HepG2 (cell line): ENCODE results near the gene DRAXIN. TPM values are rescaled to one million over a fixed set of nuclear protein-coding genes. Genes with fewer than 3 reads are reported as not detected.

Experiments
- ASH2L ChIP-seq: fragments of 300-600, 200-600 bp; sonication (generic); IDR thresholded peaks from 2 replicates; pipeline ENCODE4 v1.7.0; 2017; ENCODE audit warnings: low read depth, mild to moderate bottlenecking, moderate library complexity, mixed read lengths, low read length; ENCODE audit not compliant: insufficient read length
- BCL6 ChIP-seq: IDR thresholded peaks from 2 replicates; pipeline ENCODE4 v1.6.1; 2016; ENCODE audit warnings: missing genetic modification reagents, missing compliant biosample characterization
- HNF4A ChIP-seq: sonication (generic); formaldehyde crosslinking; IDR thresholded peaks from 2 replicates; pipeline ENCODE4 v1.4.0; 2020; ENCODE audit warnings: missing genetic modification reagents
- PCBP2 ChIP-seq: fragments of 200-400 bp; formaldehyde crosslinking; optimal IDR thresholded peaks from 2 replicates; pipeline ENCODE3; 2018; ENCODE audit warnings: low read length, low read depth; ENCODE audit not compliant: poor library complexity, severe bottlenecking
- RORA ChIP-seq: sonication (generic); formaldehyde crosslinking; IDR thresholded peaks from 2 replicates; pipeline ENCODE4 v1.5.0; 2020; ENCODE audit warnings: mild to moderate bottlenecking, missing genetic modification reagents, moderate library complexity
- RXRA ChIP-seq: sonication (generic); formaldehyde crosslinking; IDR thresholded peaks from 2 replicates; pipeline ENCODE4 v1.5.1; 2020; ENCODE audit warnings: missing genetic modification reagents
- ZNF512 ChIP-seq: sonication (generic); formaldehyde crosslinking; IDR thresholded peaks from 2 replicates; pipeline ENCODE4 v1.4.0; 2020; ENCODE audit warnings: mild to moderate bottlenecking, missing genetic modification reagents
- ZNF563 ChIP-seq: sonication (generic); formaldehyde crosslinking; IDR thresholded peaks from 2 replicates; pipeline ENCODE4 v1.8.0; 2022; ENCODE audit warnings: mild to moderate bottlenecking, moderate library complexity, missing genetic modification reagents
- ZNF572 ChIP-seq: sonication (generic); formaldehyde crosslinking; IDR thresholded peaks from 2 replicates; pipeline ENCODE4 v1.5.1; 2020; ENCODE audit warnings: mild to moderate bottlenecking, missing genetic modification reagents
- ZNF7 ChIP-seq: IDR thresholded peaks from 2 replicates; pipeline ENCODE4 v1.6.1; 2016; ENCODE audit warnings: missing biosample characterization, missing genetic modification reagents
- ZNF747 ChIP-seq: sonication (generic); formaldehyde crosslinking; IDR thresholded peaks from 2 replicates; pipeline ENCODE4 v1.8.1; 2023; ENCODE audit warnings: missing genetic modification reagents, mild to moderate bottlenecking, borderline replicate concordance
- polyA plus RNA-seq, 8 experiments: library from polyadenylated mRNA; depleted of rRNA in 3 of 8; stranded (reverse) in 7 of 8; unstranded in 1 of 8; fragments of >200 nt; fragmentation: Illumina TruSeq in 4 of 8; extraction: Trizol in 4 of 8; gene quantifications; 2 replicates each; pipeline versions ENCODE4 v1.2.1 to v1.2.3, GENCODE V29; 2011 to 2016; ENCODE audit warnings: low read depth in 4 of 8, missing spikeins in 1 of 8, mixed read lengths in 1 of 8; ENCODE audit not compliant: insufficient read depth in 1 of 8
- total RNA-seq, 5 experiments: library from RNA; depleted of rRNA; stranded (reverse); fragments of >200 nt; fragmentation: Illumina TruSeq; extraction: Trizol; gene quantifications; 2 replicates each; pipeline ENCODE4 v1.2.3, GENCODE V29; 2016; ENCODE audit warnings: low read depth in 1 of 5
- TF ChIP-seq, protein P1 (sequence below): sonication (generic); formaldehyde crosslinking; IDR thresholded peaks from 2 replicates; pipeline ENCODE4 v1.5.0; 2020; ENCODE audit warnings: mild to moderate bottlenecking, missing genetic modification reagents, borderline replicate concordance
- TF ChIP-seq, protein P2 (sequence below): sonication (generic); formaldehyde crosslinking; IDR thresholded peaks from 2 replicates; pipeline ENCODE4 v1.4.0; 2020; ENCODE audit warnings: missing genetic modification reagents

DRAXIN gene
- total and polyA plus RNA-seq, 2 of the 13 experiments (the other 11 are each of a cell fraction or from before 2014, with no cell fraction given) = 0.02 TPM; not detected in 1

GRCh38 chr1:11681071-11681771 is 10.3 kb upstream of the DRAXIN start, which contains the start of gene MAD2L2 (continued):
- TF ChIP-seq, protein P1, sequence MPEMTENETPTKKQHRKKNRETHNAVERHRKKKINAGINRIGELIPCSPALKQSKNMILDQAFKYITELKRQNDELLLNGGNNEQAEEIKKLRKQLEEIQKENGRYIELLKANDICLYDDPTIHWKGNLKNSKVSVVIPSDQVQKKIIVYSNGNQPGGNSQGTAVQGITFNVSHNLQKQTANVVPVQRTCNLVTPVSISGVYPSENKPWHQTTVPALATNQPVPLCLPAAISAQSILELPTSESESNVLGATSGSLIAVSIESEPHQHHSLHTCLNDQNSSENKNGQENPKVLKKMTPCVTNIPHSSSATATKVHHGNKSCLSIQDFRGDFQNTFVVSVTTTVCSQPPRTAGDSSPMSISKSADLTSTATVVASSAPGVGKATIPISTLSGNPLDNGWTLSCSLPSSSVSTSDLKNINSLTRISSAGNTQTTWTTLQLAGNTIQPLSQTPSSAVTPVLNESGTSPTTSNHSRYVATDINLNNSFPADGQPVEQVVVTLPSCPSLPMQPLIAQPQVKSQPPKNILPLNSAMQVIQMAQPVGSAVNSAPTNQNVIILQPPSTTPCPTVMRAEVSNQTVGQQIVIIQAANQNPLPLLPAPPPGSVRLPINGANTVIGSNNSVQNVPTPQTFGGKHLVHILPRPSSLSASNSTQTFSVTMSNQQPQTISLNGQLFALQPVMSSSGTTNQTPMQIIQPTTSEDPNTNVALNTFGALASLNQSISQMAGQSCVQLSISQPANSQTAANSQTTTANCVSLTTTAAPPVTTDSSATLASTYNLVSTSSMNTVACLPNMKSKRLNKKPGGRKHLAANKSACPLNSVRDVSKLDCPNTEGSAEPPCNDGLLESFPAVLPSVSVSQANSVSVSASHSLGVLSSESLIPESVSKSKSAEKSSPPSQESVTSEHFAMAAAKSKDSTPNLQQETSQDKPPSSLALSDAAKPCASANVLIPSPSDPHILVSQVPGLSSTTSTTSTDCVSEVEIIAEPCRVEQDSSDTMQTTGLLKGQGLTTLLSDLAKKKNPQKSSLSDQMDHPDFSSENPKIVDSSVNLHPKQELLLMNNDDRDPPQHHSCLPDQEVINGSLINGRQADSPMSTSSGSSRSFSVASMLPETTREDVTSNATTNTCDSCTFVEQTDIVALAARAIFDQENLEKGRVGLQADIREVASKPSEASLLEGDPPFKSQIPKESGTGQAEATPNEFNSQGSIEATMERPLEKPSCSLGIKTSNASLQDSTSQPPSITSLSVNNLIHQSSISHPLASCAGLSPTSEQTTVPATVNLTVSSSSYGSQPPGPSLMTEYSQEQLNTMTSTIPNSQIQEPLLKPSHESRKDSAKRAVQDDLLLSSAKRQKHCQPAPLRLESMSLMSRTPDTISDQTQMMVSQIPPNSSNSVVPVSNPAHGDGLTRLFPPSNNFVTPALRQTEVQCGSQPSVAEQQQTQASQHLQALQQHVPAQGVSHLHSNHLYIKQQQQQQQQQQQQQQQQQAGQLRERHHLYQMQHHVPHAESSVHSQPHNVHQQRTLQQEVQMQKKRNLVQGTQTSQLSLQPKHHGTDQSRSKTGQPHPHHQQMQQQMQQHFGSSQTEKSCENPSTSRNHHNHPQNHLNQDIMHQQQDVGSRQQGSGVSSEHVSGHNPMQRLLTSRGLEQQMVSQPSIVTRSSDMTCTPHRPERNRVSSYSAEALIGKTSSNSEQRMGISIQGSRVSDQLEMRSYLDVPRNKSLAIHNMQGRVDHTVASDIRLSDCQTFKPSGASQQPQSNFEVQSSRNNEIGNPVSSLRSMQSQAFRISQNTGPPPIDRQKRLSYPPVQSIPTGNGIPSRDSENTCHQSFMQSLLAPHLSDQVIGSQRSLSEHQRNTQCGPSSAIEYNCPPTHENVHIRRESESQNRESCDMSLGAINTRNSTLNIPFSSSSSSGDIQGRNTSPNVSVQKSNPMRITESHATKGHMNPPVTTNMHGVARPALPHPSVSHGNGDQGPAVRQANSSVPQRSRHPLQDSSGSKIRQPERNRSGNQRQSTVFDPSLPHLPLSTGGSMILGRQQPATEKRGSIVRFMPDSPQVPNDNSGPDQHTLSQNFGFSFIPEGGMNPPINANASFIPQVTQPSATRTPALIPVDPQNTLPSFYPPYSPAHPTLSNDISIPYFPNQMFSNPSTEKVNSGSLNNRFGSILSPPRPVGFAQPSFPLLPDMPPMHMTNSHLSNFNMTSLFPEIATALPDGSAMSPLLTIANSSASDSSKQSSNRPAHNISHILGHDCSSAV = no peak
- TF ChIP-seq ZNF512 (CRISPR knock-in tag) = no peak
- TF ChIP-seq ZNF572 (CRISPR knock-in tag) = no peak
- TF ChIP-seq ZNF7 (CRISPR knock-in tag) = no peak
- no peak for TF ChIP-seq RORA (CRISPR knock-in tag)
- no peak for TF ChIP-seq RXRA (CRISPR knock-in tag)
- no peak for TF ChIP-seq BCL6 (CRISPR knock-in tag)
- TF ChIP-seq ASH2L = no peak
- 0 out of 2 replicates have a peak, but pooled peaks have one; percentile 10 for TF ChIP-seq ZNF747 (CRISPR knock-in tag)
- no peak for TF ChIP-seq HNF4A (CRISPR knock-in tag)
- TF ChIP-seq, protein P2, sequence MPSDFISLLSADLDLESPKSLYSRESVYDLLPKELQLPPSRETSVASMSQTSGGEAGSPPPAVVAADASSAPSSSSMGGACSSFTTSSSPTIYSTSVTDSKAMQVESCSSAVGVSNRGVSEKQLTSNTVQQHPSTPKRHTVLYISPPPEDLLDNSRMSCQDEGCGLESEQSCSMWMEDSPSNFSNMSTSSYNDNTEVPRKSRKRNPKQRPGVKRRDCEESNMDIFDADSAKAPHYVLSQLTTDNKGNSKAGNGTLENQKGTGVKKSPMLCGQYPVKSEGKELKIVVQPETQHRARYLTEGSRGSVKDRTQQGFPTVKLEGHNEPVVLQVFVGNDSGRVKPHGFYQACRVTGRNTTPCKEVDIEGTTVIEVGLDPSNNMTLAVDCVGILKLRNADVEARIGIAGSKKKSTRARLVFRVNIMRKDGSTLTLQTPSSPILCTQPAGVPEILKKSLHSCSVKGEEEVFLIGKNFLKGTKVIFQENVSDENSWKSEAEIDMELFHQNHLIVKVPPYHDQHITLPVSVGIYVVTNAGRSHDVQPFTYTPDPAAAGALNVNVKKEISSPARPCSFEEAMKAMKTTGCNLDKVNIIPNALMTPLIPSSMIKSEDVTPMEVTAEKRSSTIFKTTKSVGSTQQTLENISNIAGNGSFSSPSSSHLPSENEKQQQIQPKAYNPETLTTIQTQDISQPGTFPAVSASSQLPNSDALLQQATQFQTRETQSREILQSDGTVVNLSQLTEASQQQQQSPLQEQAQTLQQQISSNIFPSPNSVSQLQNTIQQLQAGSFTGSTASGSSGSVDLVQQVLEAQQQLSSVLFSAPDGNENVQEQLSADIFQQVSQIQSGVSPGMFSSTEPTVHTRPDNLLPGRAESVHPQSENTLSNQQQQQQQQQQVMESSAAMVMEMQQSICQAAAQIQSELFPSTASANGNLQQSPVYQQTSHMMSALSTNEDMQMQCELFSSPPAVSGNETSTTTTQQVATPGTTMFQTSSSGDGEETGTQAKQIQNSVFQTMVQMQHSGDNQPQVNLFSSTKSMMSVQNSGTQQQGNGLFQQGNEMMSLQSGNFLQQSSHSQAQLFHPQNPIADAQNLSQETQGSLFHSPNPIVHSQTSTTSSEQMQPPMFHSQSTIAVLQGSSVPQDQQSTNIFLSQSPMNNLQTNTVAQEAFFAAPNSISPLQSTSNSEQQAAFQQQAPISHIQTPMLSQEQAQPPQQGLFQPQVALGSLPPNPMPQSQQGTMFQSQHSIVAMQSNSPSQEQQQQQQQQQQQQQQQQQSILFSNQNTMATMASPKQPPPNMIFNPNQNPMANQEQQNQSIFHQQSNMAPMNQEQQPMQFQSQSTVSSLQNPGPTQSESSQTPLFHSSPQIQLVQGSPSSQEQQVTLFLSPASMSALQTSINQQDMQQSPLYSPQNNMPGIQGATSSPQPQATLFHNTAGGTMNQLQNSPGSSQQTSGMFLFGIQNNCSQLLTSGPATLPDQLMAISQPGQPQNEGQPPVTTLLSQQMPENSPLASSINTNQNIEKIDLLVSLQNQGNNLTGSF (CRISPR knock-in tag) = no peak
- TF ChIP-seq PCBP2 = no peak
- TF ChIP-seq ZNF563 = 0 out of 2 replicates have a peak, but pooled peaks have one; percentile 90
